ENCODE data around the gene ZDHHC7.
A peak's percentile ranks its signal among the peaks of the same experiment; 100 is the strongest.

ZDHHC7 gene

DNA sequence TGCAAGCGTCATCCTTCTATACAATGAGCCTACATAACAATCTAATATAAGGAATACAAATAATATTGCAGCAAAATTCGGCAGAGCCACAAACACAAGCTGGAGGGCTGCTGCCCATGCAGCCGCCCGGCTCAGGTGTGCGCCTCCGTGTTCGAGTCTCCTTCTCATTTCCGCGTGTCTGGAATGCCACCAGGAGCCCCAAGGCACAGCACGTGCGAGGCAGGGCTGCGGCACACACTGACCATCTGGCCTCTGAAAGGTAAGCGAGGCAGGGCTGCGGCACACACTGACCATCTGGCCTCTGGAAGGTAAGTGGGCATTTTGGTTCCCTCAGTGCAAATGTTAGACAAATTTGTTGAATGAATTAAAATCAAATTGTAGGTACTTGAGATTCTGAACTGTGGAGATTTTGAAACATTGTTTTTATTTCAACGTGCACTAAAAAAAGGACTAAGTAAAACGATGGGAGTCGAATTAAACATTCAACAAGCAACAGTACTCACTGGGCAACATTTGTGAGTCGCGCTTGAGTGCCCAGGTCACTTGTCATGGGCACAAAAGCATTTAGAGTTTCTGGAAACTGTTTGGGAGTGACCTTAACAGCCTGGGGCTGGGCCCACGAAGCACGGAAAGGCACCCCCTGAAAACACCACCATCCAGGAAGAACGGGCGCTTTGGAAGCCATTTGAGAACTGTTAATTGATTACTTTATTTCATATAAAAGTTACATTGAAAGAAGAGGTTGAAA is 37.4 kb downstream of the ZDHHC7 start:
- intact Hi-C loops (cut with DNase I; ENCODE audit: low total_unique reads), result no loop called here
- Histone ChIP-seq H3K4me3 (no peak overlapping the region), H3K36me3 (peaks cover 46 to 54% (median 50%) of the 10 kb centered on the region in 3 donors), H3K4me1 (peaks cover 0 to 28% (median 15%) of the 10 kb centered on the region in 4 donors), H3K27me3 (no peaks in the 10 kb centered on the region), H3K9me3 (no peaks in the 10 kb centered on the region), H3K27ac (no peak overlapping the region)
- DNase-seq, result no peak
- TF ChIP-seq, protein P1, sequence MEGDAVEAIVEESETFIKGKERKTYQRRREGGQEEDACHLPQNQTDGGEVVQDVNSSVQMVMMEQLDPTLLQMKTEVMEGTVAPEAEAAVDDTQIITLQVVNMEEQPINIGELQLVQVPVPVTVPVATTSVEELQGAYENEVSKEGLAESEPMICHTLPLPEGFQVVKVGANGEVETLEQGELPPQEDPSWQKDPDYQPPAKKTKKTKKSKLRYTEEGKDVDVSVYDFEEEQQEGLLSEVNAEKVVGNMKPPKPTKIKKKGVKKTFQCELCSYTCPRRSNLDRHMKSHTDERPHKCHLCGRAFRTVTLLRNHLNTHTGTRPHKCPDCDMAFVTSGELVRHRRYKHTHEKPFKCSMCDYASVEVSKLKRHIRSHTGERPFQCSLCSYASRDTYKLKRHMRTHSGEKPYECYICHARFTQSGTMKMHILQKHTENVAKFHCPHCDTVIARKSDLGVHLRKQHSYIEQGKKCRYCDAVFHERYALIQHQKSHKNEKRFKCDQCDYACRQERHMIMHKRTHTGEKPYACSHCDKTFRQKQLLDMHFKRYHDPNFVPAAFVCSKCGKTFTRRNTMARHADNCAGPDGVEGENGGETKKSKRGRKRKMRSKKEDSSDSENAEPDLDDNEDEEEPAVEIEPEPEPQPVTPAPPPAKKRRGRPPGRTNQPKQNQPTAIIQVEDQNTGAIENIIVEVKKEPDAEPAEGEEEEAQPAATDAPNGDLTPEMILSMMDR (IDR thresholded peaks at IDR 0.05), result no peak

- intact Hi-C loops (cut with DNase I; ENCODE audit: low total_unique reads), result no loop called here
- TF ChIP-seq, protein P1 (IDR thresholded peaks at IDR 0.05), result no peak
- Histone ChIP-seq H3K27me3 (no peaks in the 10 kb centered on the region), H3K4me3 (no peak overlapping the region), H3K9me3 (no peaks in the 10 kb centered on the region), H3K36me3 (peaks cover 39 to 46% (median 45%) of the 10 kb centered on the region in 3 donors), H3K27ac (peak overlapping the region; percentile 18 to 65), H3K4me1 (peaks cover 0 to 28% (median 15%) of the 10 kb centered on the region in 4 donors)
- no peak for DNase-seq
Measured at GRCh38 chr16:84973236-84973635, 38.1 kb downstream of the ZDHHC7 start.

DNA sequence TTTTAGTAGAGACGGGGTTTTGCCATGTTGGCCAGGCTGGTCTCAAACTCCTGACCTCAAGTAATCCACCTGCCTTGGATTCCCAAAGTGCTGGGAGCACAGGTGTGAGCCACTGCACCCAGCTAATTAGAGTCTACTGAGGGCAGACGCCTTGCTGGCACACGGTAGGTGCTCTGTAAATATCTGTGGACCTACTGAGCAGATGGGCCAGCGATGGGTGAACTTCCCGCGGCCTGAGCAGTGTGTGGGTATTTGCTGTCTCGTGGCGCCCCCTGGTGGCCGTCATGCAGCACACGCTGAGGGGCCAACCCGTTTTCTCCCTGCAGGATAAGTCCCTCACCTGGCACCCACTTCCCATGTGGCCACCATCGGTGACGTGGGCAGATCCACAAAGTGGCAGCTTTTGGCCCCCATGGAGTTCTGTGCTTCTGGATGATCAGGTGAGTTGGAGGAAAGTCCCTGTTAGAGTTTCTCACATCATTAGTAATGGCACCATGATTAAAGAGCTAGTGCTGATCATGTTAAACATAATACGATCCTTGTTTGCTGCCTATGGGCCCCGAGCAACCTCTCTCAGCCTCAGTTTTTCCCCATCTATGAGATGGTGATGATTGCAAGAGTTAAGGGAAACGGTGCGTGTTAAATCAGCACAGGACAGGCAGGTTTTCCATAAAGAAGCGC is 40.7 kb downstream of the ZDHHC7 start:
- intact Hi-C loops (cut with DNase I; ENCODE audit: low total_unique reads), result no loop called here

GRCh38 chr16:84967828-84968227 is 43.5 kb downstream of the ZDHHC7 start:
- intact Hi-C loops (cut with DNase I; ENCODE audit: low total_unique reads), result loop anchor here (5.0 kb wide), 1 partner anchor 211 kb away; no protein-coding TSS in a partner anchor
- no peaks in the 10 kb centered on the region for H3K9me3 ChIP-seq
- peaks cover 0 to 4% of the 10 kb centered on the region in 2 donors for H3K27me3 ChIP-seq
- no peak overlapping the region for H3K27ac ChIP-seq
- no peak overlapping the region for H3K4me3 ChIP-seq
- H3K36me3 ChIP-seq, result no peaks in the 10 kb centered on the region
- peaks cover 0 to 12% (median 6%) of the 10 kb centered on the region in 4 donors for H3K4me1 ChIP-seq
- TF ChIP-seq, protein P1 (IDR thresholded peaks at IDR 0.05), result no peak
- DNase-seq, result no peak

More for the DNA sequence above, 40.7 kb downstream of the ZDHHC7 start:
- Histone ChIP-seq H3K4me3 (no peak overlapping the region), H3K4me1 (peaks cover 0 to 17% (median 8%) of the 10 kb centered on the region in 4 donors), H3K27ac (peak overlapping the region in 1 of 2 donors; percentile 3), H3K9me3 (no peaks in the 10 kb centered on the region), H3K36me3 (peaks cover 12 to 20% (median 18%) of the 10 kb centered on the region in 3 donors), H3K27me3 (no peaks in the 10 kb centered on the region)
- DNase-seq, result peak; percentile 66 to 90
- TF ChIP-seq, protein P1 (IDR thresholded peaks at IDR 0.05), result peak; percentile 87 to 96

DNA sequence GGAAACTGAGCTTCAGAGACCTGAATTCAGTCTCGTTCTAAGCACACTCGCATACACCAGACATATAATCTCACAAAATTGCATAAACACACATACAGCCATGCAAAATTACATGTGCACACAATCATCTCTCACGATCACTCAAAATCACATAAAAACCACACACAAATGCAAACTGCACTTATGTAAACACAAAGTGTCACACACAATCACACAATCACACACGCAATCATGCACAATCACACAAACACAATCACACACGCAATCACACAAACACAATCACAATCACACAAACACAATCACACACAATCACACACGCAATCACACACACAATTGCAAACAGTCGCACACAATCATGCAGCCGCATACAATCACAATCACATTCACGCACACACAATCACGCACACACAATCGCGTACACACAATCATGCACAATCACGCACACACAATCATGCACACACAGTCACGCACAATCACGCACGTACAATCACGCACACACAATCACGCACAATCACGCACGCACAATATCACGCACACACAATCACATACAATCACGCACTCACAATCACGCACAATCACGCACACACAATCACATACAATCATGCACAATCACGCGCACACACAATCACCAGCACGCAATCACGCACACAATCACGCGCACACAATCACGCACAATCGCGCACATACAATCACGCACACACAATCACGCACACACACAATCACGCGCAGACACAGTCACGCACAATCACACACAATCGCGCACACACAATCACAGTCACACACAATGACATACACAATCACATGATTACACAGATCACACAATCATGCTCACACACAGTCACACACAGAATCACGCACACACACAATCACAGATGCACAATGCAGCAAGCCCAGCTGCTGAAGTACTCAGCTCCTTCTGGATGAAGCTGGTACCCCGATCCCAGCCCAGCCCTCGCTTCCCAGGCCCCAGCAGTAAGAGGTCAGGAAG is 45.6 kb downstream of the ZDHHC7 start:
- Histone ChIP-seq H3K36me3 (no peaks in the 10 kb centered on the region), H3K4me3 (no peak overlapping the region), H3K9me3 (no peaks in the 10 kb centered on the region), H3K4me1 (peaks cover 0 to 5% (median 2%) of the 10 kb centered on the region in 4 donors), H3K27me3 (peaks cover 0 to 7% of the 10 kb centered on the region in 2 donors), H3K27ac (no peak overlapping the region)
- no peak for DNase-seq
- TF ChIP-seq, protein P1 (IDR thresholded peaks at IDR 0.05), result no peak
- intact Hi-C loops (cut with DNase I; ENCODE audit: low total_unique reads), result loop anchor here (5.0 kb wide), 1 partner anchor 208 kb away; no protein-coding TSS in a partner anchor

All from tibial artery (tissue), 4 donors.